HG02642 (cell line): ENCODE data around the gene CDHR1.
"Not testable (repeated sequence)": the region's sequence is repeated elsewhere in the genome, so short reads cannot be mapped to it uniquely, and the experiment has no call there.

ENCODE experiments used
- ATAC-seq: cut with Tn5 transposase; IDR thresholded peaks from one replicate; pipeline ENCODE4 v1.9.1; 2021; ENCODE audit warnings: mild to moderate bottlenecking; ENCODE audit not compliant: unreplicated experiment, poor library complexity

Gene CDHR1

DNA sequence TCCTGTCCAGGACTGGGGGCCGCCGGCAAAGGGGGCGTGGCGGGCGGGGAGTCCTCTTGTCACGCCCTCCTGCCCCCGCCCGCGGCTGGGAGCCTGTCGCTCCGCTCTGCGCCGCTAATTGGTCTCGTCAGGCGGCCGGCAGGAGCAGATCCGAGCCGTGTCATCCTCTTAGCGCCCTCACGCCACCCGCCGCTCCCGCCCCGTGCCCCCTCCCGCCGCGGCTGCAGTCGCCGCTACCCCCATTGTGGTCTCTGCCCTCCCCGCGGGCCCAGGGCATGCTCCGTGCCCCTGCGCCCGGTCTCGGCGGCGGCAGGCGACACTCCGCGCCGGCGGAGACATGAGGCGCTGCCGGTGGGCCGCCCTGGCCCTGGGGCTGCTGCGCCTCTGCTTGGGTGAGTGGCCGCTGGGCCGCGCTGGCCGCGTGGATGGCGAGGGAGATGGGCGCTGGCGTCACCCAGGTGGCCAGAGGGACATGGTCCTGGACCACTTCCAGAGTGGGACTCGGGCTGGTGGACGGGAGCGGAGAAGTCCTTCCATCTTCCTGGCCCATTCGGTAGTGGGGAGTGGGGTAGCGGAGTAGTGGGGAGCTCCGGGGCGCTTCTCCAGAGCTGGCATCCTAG, at the start of gene CDHR1:
Gene CDHR1, plus strand, starts transcription at position 114 of the 620 bp plus-strand sequence. Its CDS starts 224 bp downstream, at position 338.
- peak; percentile 84 for ATAC-seq

DNA sequence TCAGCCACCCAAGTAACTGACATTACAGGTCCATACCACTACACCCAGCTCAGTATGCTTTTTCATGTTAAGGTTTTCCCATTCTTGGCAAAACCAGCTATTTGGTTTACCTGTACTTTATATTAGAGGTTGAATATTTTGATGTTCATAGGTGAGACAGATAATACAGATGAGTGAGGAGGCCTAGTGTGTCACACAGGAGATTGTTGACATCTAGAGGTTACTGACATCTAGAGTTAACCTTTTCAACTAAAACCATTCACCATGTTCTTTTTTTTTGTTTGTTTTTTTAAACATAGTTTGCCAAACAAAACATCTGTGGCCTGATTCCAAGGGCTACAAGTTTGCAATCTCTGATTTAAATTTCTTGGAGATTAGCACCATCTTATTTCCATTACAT, 47.0 kb upstream of the CDHR1 start:
- no peak for ATAC-seq

DNA sequence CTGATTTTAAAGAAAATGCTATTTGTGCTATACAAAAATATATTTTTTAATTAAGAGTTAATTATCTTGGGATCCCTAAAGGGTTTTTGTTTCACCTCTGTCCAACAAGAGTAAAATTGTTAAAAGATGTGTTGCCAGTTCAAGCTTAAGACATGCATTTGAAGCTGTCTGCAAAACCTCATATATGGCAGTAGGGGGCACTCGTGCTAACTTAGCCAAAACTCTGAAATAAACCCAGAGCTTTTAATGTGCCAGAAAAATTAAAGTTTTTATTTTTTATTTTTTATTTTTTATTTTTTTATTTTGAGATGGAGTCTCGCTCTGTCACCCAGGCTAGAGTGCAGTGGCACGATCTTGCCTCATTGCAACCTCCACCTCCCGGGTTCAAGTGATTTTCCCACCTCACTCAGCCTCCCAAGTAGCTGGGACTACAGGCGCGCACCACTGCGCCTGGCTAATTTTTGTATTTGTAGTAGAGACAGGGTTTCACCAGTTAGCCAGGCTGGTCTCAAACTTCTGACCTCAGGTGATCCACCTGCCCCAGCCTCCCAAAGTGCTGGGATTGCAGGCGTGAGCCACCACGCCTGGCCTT, 46.2 kb upstream of the CDHR1 start:
- ATAC-seq = not testable (repeated sequence)

DNA sequence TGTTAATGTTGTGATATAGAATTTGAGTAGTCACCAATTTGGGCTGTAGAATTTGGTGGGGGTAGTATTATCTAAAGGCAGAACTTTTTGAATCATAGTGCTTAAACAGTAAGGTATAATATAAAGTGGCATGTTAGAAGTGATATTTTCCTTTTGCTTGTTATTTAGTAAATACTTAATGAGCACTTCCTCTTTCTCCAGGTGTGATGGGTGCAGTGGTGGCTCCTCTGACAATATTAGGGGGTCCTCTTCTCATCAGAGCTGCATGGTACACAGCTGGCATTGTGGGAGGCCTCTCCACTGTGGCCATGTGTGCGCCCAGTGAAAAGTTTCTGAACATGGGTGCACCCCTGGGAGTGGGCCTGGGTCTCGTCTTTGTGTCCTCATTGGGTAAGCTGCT, 44.5 kb upstream of the CDHR1 start:
- no peak for ATAC-seq

DNA sequence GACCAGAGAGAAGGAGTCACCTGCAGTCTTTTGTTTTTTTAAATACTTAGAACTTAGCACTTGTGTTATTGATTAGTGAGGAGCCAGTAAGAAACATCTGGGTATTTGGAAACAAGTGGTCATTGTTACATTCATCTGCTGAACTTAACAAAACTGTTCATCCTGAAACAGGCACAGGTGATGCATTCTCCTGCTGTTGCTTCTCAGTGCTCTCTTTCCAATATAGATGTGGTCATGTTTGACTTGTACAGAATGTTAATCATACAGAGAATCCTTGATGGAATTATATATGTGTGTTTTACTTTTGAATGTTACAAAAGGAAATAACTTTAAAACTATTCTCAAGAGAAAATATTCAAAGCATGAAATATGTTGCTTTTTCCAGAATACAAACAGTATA, 41.6 kb upstream of the CDHR1 start:
- no peak for ATAC-seq

DNA sequence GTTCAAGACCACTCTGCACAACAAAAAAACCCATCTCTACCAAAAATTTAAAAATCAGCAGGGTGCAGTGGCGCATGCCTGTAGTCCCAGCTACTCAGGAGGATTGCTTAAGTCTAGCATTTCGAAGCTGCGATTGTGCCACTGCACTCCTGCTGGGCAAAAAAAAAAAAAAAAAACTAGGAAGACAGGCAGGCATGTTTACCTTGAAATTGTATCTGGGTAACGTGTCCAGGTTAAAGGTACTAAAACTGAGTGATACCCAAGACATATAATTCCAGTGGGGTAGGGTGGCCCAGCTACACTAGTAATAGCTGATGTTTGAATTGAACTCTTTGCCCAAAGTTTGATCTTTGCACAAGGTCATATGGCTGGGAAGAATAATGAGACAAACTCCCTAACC, 38.8 kb upstream of the CDHR1 start:
- ATAC-seq = no peak

DNA sequence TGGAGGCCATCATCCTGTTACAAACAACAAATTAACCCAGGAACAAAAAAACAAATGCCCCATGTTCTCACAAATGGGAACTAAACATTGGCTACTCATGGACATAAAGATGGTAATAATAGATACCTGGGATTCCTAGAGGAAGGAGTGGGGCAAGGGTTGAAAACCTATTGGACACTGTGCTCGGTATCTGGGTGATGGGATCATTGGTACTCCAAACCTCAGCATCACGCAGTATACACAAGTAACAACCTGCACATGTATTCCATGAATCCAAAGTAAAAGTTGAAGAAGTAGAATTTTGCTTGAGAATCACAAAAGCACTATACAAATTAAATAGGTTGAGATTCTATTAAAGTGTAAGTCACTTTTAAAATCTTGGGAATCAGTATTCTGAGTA, 38.3 kb upstream of the CDHR1 start:
- ATAC-seq = no peak

DNA sequence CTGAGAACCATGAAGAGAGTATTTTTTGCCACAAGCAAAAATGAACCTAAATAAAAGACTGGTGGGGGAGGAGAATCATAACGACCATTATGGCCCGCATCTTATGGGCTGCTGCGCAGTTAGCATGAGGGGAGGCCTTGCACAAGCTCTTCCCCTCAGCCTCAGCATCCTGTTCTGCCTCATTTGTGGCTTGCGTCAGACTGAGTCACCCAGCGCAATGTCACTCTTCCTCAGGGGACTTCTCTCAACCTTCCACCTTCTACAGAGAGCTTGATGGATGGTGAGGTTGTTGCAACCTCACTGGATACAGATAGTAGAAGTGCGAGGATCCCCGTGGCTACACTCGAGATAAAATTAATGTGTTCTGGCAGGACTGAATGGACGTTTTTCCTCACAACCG, 37.6 kb upstream of the CDHR1 start:
- no peak for ATAC-seq

DNA sequence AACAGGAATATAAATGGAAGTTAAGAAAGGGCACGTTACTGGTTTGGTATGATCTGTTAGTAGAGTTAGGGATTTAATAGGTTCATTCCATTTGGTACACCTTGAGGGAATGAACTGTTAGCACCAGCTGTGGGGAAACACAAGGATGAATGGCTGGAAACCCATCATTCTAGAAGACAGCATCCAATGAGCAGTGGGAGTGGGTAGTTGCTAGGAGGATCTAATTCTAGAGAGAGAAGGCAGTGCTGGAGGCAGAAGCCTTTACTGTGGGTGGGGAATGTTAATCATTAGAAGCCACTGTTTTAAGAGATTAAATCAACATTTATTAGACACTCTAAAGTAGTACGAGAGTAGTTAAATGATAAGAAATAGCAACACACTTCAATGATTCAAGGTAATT, 36.3 kb upstream of the CDHR1 start:
- ATAC-seq = no peak

DNA sequence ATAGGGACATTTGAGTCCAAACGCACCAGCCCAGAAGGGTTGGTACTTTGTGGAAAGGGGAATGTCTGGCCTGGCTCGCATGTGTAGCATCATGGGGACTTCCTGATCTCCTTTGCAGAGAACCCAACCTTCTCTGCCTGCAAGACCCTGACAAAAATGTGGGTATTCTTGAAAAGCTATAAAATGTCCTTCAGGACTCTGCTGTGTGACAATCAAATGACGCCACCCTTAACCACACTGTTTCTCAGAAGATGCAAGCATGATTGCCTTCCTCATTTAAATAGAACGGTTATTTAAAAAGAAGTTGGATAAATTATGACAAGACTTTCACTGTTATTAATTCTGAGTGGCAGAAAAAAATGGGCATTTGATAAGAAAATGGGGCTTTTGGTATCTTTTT, 35.8 kb upstream of the CDHR1 start:
- no peak for ATAC-seq

DNA sequence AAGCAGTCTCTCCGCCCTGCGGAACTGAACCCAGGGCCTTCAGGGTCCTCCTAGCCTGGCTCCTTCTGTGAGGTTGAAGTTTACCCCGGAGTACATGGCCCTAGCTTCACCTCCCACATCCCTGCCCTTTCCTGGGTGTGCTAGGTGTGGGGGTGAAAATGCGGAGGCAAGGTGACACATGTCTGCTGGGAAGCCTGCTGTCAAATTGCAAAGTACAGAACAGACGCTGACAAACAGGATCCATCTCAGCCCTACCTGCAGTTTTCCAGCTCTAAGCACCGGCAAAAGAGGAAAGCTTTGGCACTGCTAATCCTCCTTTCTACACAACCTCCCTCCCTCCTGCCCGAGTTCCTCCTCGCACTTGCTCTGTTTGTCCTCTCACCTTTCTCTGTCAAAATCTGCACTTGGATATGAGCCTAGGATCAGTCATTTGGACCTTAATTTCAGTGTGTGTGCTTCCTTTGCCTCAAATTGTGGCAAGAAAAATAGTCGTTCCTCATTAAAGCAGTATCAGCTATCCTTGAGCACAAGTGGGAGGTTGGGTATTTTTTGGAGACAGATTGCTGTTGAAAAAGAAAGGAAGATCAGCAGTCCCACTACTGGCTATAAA, 35.2 kb upstream of the CDHR1 start:
- no peak for ATAC-seq

DNA sequence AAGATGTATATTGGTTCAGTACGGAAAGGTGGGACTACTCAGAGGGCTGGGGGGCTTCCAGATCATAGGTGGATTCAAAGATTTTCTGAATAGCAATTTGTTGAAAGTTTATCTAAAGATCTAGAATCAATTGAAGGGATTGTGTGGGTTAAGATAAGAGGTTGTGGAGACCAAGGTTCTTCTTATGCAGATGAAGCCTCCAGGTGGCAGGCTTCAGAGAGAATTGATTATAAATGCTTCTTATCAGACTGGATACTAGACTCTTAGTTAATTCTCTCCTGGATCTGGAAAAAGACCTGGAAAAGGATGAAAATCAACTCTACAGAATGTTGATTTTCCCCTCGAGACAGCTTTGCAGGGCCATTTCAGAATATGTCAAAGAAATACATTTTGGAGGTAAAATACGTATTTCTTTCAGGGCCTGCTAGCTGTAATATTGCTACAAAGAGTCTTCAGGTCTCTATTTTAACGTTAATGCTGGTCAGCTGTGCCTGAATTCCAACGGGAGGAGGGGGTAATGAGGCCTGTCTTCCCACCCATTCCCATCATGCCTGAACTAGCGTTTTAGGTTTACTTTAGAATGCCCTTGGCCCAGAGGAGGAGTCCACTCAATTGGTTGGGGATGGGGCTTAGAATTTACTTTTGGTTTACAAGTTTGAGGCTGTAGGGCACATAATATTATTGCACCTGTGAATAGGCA, 33.5 kb upstream of the CDHR1 start:
- no peak for ATAC-seq

DNA sequence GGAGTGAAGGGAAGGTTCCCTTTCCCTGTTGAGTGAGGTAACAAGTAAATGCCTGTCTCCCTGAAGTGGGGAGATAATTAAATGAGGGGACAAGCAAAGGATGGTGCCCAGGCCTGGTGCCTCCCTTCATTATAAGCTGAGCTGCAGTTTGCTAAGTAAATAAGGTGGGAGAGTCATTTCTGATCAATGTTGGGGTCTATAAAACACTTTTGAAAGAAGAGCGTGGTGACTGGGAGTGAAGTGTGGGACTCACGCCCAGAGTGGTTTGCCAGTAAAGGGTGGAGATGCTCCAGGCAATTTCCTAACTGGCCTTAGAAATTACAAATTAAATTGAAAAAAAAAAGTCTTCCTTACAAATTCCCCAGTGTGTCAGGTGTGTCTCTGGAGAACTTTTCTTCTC, 30.3 kb upstream of the CDHR1 start:
- ATAC-seq = no peak

DNA sequence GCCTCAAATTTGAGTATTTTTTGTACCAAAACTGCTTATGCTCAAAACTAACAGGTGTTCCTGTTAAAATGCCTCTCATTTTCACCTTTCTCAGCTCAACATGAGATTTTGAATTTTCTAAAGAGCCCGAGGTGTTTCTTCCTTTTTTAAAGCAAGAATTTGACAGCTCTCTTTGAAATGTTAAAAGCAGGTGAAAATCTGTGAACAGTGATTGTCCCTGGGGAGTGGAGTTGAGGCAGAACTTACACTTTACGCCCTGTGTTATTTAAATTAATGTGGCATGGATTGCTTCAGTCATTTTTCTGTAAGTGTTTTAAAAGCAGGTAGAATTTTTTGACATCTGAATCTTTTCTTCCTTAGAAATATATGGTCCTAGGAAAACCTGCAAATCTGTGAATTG, 29.9 kb upstream of the CDHR1 start:
- no peak for ATAC-seq

DNA sequence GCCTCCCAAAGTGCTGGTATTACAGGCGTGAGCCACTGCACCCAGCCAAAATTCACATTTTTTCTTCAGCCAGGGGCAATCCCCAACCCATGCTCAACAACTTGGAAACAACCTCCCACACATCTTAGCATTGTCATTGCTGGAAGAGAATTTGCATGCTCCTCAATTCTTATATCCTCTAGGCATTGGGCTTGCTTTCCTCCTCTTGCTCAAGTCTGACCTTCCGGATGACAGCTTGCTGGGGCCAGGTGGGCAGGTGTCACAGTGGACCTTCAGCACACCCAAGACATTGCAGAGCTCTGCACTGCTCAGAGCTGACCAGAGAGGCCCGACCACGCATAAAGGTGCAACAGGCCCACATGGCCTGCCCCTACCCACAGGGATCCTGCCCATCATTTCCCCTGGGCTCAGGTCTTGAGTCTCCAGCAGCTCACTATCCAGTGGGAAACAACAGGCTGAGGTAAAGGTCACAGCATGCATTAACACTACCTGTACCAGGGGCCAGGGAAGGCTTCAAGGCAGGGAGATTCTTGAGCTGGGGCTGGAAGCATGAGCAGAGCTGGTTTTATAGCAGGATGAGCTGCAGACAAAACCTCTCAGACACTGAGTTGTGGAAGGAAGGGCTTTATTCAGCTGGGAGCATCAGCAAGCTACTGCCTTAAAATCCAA, 27.6 kb upstream of the CDHR1 start:
- peak; percentile 59 for ATAC-seq

DNA sequence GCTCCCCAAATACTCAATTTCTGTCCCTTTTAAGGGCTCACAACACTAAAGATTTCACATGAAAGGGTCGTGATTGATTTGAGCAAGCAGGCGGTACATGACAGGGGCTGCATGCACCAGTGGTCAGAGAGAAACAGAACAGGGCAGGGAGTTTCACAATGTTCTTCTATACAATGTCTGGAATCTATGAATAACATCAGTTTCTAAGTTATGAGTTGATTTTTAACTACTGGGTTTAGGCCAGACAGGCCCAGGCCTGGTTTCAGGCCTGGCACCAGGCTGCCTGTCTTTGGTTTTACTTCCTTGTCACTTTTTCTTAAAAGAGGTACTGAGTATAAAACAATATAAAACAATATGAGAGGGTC, 27.1 kb upstream of the CDHR1 start:
- peak; percentile 25 for ATAC-seq

DNA sequence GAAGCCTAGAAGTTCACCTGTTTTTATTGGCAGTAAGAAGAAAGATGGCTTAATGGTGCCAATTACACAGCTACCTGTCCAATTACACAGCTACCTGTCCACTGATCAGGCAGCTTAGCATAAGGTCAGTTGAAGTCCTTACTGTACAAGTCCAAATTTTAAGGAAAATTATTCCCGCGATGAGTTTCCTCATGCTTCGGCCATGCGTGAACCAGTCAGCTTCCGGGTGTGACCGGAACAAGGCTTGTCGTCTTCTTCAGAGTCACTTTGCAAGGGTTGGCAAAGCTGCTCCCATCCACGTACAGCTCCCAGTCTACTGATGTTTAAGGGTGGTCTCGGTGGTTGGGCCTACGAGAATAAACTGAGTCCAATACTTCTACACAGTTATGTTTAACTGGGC, 26.0 kb upstream of the CDHR1 start:
- not testable (repeated sequence) for ATAC-seq

DNA sequence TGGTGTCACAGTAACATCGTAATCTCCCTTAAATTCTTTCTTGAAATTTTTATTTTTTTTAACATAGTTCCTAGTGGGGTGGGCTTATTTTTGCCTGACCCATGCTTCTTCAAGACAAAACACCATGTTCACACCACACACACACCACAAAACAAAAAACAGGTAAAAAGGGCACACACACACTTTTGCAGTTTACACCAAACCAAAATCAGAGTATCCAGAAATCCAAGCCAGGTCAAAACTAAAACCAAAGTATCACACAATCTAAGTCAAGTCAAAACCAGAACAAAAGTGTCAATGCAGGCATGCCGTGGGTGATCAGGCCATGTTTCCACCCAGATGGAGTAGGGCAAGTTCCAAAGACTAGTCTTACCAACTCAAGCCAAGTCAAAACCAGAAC, 23.1 kb upstream of the CDHR1 start:
- ATAC-seq = not testable (repeated sequence)

DNA sequence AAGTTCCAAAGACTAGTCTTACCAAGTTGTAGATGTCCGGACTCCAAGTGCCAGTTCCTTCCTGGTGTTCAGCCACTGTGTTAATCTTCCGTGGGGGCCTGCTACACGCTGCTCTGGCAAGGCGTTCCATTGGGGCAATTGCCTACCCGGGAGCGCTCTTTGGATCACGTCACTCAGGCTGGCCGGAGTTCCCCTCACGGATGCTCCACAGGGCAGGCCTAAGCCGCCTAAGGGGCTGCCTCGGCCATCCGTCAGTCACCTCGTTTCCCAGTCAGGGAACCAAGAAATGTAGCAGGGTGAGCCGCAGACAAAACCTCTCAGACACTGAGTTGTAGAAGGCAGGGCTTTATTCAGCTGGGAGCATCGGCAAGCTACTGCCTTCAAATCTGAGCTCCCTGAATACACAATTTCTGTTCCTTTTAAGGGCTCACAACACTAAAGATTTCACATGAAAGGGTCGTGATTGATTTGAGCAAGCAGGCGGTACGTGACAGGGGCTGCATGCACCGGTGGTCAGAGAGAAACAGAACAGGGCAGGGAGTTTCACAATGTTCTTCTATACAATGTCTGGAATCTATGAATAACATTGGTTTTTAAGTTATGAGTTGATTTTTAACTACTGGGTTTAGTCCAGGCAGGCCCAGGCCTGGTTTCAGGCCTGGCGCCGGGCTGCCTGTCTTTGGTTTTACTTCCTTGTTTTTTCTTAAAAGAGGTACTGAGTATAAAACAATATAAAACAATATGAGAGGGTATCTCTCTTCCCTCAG, 22.5 kb upstream of the CDHR1 start:
- peak; percentile 40 for ATAC-seq
